Activated CD4-positive, alpha-beta T cell treated with anti-CD3 and anti-CD28 coated beads, Interleukin-2, Interleukin-4, amounts not matched to agents 100 ng/mL and 50 ng/mL, durations not matched to agents 16 hours and 8 hours (primary cell): ENCODE results near the gene ABCA7.

Source experiments
- DNase-seq: peaks from one replicate; pipeline ENCODE4 v3.0.0-alpha.2; 2020; ENCODE audit warnings: low spot score

Gene ABCA7

GRCh38 chr19:1072371-1073015 is 32.6 kb downstream of the ABCA7 start:
- DNase-seq, result no peak

DNA sequence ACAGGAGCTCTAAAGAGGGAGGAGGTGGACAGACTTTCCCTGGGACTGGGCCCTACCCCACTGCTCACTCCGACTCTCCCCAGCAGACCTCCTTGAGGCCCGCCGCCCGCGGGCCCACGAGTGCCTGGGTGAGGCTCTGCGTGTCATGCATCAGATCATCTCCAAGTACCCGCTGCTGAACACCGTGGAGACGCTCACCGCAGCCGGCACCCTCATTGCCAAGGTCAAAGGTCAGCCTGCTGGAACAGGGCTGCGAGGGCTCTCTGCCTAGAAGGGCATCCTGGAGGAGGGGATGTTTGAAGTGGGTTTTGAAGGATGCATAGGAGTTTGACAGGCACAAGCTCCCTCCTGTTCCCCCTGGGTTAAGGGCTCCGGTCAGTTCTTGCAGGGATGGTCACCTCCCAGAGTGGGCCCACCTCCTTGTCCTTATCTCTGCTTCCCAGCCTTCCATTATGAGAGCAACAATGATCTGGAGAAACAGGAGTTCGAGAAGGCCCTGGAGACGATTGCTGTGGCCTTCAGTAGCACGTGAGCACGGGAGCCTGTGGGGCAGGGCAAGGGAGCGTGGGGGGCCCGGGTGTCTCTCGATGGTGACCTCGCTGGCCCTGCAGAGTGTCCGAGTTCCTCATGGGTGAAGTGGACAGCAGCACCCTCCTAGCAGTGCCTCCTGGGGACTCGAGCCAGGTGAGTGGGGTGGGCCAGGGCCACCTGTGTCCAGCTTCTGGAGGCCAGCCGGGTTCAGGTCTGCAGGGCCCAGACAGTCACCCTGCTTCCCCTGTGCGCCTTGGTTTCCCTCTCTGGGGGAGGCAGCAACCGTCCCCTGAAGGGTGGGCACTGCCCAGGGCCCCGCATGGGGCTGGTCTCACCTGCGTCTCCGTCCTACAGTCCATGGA is 33.4 kb downstream of the ABCA7 start:
- DNase-seq, result no peak

- no peak for DNase-seq
Observed at GRCh38 chr19:1073956-1074517, 34.1 kb downstream of the ABCA7 start.

GRCh38 chr19:1074544-1075283 is 34.8 kb downstream of the ABCA7 start:
- DNase-seq, result peak; percentile 84

GRCh38 chr19:1076046-1076386 is 36.1 kb downstream of the ABCA7 start:
- DNase-seq, result no peak

DNA sequence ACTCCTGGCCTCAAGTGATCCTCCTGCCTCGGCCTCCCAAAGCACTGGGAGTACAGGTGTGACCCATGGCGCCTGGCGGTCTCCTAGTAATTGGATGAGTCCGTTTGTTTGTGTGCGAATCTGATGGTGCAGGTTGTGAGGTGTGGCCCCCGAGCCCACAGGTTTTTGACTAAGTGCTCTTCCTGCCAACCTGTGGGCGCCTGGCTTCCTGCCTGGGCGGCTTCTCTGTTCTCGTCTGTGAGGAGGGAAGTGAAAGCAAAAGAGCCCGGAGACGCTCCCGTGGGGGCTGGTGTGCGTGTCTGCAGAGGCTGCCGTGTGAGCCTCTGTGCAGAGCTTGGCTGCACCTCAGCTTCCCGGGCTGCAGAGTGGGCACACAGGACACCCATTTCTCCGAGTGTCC is 37.0 kb downstream of the ABCA7 start:
- DNase-seq, result peak; percentile 95

DNA sequence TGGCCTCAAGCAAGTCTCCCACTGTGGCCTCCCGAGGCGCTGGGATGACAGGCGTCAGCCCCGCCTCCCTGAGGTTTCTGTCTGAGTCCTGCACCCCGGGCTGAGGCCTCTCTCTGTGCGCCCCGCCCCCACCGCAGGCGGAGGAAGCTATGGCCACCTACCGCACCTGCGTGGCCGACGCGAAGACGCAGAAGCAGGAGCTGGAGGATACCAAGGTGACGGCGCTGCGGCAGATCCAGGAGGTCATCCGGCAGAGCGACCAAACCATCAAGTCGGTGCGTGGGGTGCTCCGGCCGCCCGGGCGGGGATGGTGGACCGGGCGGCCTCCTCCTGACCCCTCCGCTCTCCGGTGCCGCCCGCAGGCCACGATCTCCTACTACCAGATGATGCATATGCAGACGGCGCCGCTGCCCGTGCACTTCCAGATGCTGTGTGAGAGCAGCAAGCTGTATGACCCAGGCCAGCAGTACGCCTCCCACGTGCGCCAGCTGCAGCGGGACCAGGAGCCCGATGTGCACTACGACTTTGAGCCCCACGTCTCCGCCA is 39.7 kb downstream of the ABCA7 start:
- peak; percentile 84 for DNase-seq

DNA sequence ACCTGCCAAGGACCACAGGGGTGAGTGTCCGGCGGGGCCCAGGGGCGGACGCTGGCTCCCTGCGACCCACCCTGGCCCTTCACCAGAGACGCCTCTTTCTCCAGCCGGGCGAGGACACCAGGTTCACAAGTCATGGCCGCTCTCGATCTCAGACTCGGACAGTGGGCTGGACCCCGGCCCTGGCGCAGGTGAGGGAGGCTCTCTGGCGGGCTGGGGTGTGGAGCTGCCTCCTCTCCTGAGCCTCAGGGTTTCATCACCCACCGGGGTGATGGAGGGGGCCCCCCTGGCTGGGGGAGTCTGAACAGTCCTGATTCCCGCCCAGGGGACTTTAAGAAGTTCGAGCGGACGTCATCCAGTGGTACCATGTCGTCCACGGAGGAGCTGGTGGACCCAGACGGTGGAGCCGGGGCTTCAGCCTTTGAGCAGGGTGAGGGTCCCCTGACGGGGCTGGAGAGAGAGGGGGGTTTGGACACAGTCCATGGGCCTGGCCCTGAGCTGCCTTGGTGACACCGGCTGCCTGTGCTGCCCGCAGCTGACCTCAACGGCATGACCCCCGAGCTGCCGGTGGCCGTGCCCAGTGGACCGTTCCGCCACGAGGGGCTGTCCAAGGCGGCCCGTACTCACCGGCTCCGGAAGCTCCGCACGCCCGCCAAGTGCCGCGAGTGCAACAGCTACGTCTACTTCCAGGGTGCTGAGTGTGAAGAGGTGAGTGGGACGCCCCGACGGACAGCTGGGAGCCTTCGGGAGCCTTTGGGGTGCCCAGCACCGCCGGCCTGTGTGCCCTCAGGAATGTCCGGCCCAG is 40.7 kb downstream of the ABCA7 start:
- no peak for DNase-seq

GRCh38 chr19:1081301-1082164 is 41.6 kb downstream of the ABCA7 start:
- no peak for DNase-seq

- peak; percentile 80 for DNase-seq
Observed at GRCh38 chr19:1082165-1082927, 42.4 kb downstream of the ABCA7 start.

DNA sequence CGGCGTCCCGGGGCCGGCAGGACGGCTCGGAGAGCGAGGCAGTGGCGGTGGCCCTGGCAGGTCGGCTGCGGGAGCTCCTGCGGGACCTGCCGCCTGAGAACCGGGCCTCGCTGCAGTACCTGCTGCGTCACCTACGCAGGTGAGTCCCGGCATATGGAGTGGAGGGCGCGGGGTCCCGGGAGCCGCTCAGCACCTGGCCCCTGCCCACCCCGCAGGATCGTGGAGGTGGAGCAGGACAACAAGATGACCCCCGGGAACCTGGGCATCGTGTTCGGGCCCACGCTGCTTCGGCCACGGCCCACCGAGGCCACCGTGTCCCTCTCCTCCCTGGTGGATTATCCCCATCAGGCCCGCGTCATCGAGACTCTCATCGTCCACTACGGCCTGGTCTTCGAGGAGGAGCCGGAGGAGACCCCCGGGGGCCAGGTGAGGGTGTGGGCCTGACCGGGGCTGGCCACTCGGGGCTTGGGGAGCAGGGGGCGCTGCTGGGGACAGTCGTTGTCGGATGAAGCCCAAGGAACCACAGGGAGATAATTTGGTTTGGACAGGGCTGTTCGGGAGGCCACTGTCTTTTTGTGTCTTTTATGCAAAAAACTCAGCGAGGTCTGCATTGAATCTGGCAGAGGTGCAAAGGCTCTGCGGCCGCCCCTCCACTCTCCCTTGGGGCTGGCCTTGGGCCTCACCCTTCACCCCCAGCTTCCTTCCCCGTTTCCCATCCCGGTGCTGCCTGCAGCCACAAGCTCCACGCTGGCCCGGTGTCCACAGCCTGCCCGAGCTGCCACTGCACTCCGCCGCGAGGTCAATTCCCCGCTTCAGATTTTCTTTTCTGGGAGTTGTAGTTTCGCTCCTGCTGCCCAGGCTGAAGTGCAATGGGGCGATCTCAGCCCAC is 43.3 kb downstream of the ABCA7 start:
- no peak for DNase-seq

GRCh38 chr19:1084024-1084868 is 44.3 kb downstream of the ABCA7 start:
- no peak for DNase-seq

DNA sequence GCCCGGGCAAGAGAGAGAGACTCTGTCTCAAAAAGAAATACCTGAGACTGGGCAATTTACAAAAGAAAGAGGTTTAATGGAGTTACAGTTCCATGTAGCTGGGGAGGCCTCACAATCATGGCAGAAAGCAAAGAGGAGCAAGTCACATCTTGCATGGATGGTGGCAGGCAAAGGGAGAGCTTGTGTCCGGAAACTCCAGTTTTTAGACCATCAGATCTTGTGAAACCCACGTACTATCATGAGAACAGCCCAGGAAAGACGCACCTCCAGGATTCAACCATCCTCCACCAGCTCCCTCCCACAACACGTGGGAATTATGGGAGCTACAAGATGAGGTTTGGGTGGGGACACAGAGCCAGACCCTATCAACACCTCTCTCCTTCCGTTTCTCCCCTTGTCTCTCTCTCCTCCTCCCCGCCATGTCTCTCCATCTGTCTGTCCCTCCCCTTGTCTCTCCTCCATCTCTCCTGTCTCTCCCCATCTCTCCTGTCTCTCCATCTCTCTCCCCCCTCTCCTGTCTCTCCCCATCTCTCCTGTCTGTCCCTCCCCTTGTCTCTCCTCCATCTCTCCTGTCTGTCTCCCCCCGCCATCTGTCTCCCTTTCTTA is 45.2 kb downstream of the ABCA7 start:
- DNase-seq, result no peak

GRCh38 chr19:1085676-1086442 is 46.0 kb downstream of the ABCA7 start:
- no peak for DNase-seq

DNA sequence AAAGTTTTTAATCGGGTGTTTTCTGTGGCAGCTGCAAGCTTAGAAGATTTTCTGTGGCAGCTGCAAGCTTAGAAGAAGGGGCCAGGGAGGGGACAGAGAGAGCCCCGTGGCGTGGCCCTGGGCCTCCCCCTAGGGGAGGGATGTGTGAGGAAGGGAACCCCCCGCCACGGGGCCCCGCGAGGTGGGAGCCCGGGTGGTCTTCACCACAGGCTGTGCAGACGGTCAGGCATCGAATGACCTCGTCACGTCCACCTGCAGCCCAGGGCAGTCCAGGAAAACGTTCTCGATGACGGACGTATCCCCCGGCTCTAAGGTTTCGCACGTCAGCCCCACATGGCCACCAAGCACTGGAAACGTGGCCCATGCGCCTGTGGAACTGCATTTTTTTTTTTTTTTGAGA is 46.7 kb downstream of the ABCA7 start:
- DNase-seq, result no peak

GRCh38 chr19:1087813-1088415 is 48.0 kb downstream of the ABCA7 start:
- no peak for DNase-seq
